Measurements from ENCODE around the gene LYST.
"Not testable (repeated sequence)": the region's sequence is repeated elsewhere in the genome, so short reads cannot be mapped to it uniquely, and the experiment has no call there.

LYST gene

GRCh38 chr1:235910357-235911299 lies 43.9 kb upstream of the LYST start:
- ChIA-PET CTCF (interaction anchor here (0.8 to 1.2 kb wide), 2 partner anchors 36 to 61 kb away, joined by 3 to 4 read pairs; no protein-coding TSS in a partner anchor), POLR2A (no interaction called here)
- TF ChIP-seq, protein P1, sequence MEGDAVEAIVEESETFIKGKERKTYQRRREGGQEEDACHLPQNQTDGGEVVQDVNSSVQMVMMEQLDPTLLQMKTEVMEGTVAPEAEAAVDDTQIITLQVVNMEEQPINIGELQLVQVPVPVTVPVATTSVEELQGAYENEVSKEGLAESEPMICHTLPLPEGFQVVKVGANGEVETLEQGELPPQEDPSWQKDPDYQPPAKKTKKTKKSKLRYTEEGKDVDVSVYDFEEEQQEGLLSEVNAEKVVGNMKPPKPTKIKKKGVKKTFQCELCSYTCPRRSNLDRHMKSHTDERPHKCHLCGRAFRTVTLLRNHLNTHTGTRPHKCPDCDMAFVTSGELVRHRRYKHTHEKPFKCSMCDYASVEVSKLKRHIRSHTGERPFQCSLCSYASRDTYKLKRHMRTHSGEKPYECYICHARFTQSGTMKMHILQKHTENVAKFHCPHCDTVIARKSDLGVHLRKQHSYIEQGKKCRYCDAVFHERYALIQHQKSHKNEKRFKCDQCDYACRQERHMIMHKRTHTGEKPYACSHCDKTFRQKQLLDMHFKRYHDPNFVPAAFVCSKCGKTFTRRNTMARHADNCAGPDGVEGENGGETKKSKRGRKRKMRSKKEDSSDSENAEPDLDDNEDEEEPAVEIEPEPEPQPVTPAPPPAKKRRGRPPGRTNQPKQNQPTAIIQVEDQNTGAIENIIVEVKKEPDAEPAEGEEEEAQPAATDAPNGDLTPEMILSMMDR (IDR thresholded peaks at IDR 0.05; ENCODE audit: control extremely low read depth, extremely low read depth, low read depth, missing control alignments), result no peak
- no peak for DNase-seq (ENCODE audit: extremely low spot score)

DNA sequence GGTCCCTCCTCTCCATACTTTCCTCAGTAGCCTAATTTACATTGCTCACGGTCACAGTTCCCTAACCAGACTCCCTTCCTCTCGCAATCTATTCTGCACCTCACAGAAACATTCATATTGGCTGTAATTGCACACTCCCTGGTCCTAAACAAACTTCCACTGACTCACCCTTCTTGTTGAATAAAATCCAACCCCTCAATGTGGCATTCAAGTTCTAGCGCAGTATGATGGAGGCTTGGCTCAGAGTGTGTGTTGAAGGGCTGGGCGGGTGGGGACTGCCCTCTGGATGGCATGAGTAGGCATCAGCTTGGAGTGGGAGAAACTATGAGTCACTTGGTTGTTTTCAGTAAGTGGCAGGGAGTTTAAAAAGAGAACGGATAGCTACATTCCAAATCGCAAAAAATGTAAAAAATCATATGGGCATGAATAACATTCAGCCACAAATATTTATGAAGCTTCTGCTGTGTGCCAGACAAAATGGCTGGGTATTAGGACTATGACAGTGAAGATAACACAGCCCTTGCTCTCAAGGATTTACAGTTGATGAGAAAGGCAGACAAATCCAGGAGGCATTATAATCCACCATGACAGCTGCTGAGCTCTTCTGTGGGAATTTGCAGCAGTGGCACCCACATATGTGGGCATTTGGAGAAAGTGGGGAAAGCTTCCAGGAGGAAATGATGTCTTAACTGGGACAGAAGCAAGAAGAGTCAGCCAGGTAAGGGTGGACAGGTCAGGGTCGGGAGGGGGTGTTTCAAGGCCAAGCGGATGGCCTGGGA lies 42.2 kb upstream of the LYST start:
- DNase-seq (ENCODE audit: extremely low spot score), result no peak
- TF ChIP-seq, protein P1 (IDR thresholded peaks at IDR 0.05; ENCODE audit: control extremely low read depth, extremely low read depth, low read depth, missing control alignments), result no peak
- POLR2A ChIA-PET, result no interaction called here
- CTCF ChIA-PET, result no interaction called here

DNA sequence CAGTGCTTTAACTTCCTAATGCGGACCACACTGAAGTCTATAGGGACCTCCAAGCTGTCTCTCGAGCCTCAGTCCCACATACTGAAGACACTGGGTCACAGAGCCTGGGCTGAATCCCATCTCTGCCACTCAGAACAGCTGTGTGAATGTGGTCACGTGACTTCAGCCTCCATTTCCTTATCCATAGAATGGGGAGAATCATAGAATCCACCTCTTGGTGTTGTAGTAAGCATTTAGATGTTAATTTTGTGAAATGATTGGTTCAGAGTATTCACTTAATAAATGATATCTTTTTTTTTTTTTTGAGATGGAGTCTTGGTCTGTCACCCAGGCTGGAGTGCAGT lies 41.2 kb upstream of the LYST start:
- no peak for DNase-seq (ENCODE audit: extremely low spot score)
- ChIA-PET CTCF (interaction anchor here (1.2 kb wide), 1 partner anchor 25 kb away, joined by 4 read pairs; no protein-coding TSS in a partner anchor), POLR2A (no interaction called here)
- TF ChIP-seq, protein P1 (IDR thresholded peaks at IDR 0.05; ENCODE audit: control extremely low read depth, extremely low read depth, low read depth, missing control alignments), result no peak

DNA sequence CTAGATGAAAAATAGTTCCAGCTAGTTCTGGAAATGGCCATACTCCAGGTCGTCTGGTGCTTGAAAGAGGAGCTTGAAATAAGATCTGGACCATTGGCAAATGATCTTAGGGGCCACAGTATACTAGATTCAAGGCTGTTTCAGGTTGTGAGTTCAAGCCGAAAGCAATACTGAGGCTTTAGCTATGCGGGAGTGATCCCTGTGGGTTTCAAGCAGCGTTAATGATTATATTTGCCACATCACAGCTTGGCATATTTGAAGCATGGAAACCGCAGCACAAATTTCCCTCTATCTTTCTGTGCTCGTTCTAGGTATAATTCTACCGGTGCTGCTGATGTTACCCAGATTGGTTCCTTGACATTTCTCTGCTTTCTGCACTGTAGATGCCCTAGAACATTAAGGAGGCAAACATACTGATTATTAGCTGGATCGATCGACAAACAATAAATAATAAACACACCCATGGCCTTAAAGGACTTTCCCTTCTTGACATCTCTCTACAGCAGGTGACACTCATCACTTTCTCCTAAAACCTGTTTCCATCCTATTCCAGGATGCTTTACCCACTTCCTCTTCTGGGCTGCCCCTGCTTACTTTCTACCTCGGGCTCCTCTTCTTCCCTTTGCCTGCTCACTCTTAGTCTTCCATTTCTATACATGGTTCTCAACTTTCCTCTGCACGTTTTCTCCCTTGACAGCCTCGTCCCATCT lies 40.6 kb upstream of the LYST start:
- POLR2A ChIA-PET, result interaction anchor here (0.6 kb wide), 1 partner anchor 19 kb away, joined by 8 read pairs; no protein-coding TSS in a partner anchor
- DNase-seq (ENCODE audit: extremely low spot score), result no peak
- TF ChIP-seq, protein P1 (IDR thresholded peaks at IDR 0.05; ENCODE audit: control extremely low read depth, extremely low read depth, low read depth, missing control alignments), result no peak
- CTCF ChIA-PET, result interaction anchor here (0.7 to 1.2 kb wide), 2 partner anchors 25 to 64 kb away, joined by 3 to 4 read pairs; no protein-coding TSS in a partner anchor

DNA sequence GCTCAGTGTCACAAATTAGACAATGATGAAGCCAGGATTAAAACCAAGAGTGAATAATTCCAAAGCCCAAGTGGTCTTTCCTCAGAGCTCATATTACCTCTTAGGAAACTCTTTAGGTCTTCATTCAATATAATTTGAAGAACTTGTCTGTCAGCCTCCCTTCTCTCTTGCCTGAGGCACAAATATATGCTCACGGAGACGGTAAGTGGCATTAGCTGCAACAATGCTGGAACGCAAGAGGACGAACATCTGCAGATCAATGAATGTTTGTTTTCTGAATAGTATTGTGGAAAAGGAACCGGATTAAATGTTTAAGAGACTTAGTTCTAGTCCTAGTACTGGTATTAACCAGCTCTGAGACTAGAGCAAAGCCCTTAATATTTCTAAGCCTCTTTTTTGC lies 39.7 kb upstream of the LYST start:
- ChIA-PET POLR2A (interaction anchor here (0.6 kb wide), 1 partner anchor 18 kb away, joined by 8 read pairs; no protein-coding TSS in a partner anchor), CTCF (interaction anchor here (0.7 kb wide), 1 partner anchor 65 kb away, joined by 3 read pairs; no protein-coding TSS in a partner anchor)
- no peak for DNase-seq (ENCODE audit: extremely low spot score)
- TF ChIP-seq, protein P1 (IDR thresholded peaks at IDR 0.05; ENCODE audit: control extremely low read depth, extremely low read depth, low read depth, missing control alignments), result no peak

DNA sequence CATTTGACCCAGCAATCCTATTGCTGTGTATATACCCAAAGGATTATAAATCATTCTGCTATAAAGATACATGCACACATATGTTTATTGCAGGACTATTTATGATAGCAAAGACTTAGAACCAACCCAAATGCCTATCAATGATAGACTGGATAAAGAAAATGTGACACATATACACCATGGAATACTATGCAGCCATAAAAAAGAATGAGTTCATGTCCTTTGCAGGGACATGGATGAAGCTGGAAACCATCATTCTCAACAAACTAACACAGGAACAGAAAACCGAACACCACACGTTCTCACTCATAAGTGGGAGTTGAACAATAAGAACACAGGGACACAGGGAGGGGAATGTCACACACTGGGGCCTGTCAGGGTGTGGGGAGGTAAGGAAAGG lies 37.1 kb upstream of the LYST start:
- CTCF ChIA-PET, result interaction anchor here (1.2 kb wide), 1 partner anchor 68 kb away, joined by 3 read pairs; no protein-coding TSS in a partner anchor
- DNase-seq (ENCODE audit: extremely low spot score); POLR2A ChIA-PET: not testable (repeated sequence)

Data from GM10248 (cell line).